A549 (cell line): ENCODE measurements around the gene CLEC1A.

Experiments used
- ELK1 ChIP-seq: fragments of 150-350 bp; IDR thresholded peaks from 2 replicates; pipeline ENCODE4 v1.6.1; 2014; ENCODE audit warnings: low read depth, mild to moderate bottlenecking, low read length
- EP300 ChIP-seq, 2 experiments: fragments of >200 bp; sonication (Bioruptor Twin); formaldehyde crosslinking; IDR thresholded peaks; 2 replicates in 1 of 2; 3 replicates in 1 of 2; pipeline ENCODE4 v1.6.1; 2016 to 2017
- ESRRA ChIP-seq: fragments of 150-350 bp; IDR thresholded peaks from 2 replicates; pipeline ENCODE4 v1.6.1; 2014; ENCODE audit warnings: mild to moderate bottlenecking, low read length, borderline replicate concordance
- FOSL2 ChIP-seq, 2 experiments: fragments of 450-650 bp in 1 of 2; fragments of >200 bp in 1 of 2; sonication (Bioruptor Twin) in 1 of 2; formaldehyde crosslinking; IDR thresholded peaks; 2 replicates each; pipeline versions ENCODE4 v1.5.0 to v1.6.1; 2016 to 2020; ENCODE audit warnings: mild to moderate bottlenecking in 1 of 2, moderate library complexity in 1 of 2
- JUN ChIP-seq, 2 experiments: fragments of >200 bp; sonication (Bioruptor Twin); formaldehyde crosslinking; IDR thresholded peaks; 2 replicates in 1 of 2; 3 replicates in 1 of 2; pipeline ENCODE4 v1.6.1; 2016 to 2017
- POLR2A ChIP-seq: IDR thresholded peaks from 2 replicates; pipeline ENCODE4 v1.6.1; 2012; ENCODE audit warnings: mild to moderate bottlenecking, low read length
- ZC3H11A ChIP-seq: fragments of 450-650 bp; IDR thresholded peaks from 2 replicates; pipeline ENCODE4 v1.6.1; 2014; ENCODE audit warnings: antibody characterized with exemption, mild to moderate bottlenecking
- TF ChIP-seq, protein P1 (sequence below): fragments of >200 bp; sonication (Bioruptor Twin); formaldehyde crosslinking; IDR thresholded peaks from 3 replicates; pipeline ENCODE4 v1.5.1; 2016

- TF ChIP-seq, protein P1, sequence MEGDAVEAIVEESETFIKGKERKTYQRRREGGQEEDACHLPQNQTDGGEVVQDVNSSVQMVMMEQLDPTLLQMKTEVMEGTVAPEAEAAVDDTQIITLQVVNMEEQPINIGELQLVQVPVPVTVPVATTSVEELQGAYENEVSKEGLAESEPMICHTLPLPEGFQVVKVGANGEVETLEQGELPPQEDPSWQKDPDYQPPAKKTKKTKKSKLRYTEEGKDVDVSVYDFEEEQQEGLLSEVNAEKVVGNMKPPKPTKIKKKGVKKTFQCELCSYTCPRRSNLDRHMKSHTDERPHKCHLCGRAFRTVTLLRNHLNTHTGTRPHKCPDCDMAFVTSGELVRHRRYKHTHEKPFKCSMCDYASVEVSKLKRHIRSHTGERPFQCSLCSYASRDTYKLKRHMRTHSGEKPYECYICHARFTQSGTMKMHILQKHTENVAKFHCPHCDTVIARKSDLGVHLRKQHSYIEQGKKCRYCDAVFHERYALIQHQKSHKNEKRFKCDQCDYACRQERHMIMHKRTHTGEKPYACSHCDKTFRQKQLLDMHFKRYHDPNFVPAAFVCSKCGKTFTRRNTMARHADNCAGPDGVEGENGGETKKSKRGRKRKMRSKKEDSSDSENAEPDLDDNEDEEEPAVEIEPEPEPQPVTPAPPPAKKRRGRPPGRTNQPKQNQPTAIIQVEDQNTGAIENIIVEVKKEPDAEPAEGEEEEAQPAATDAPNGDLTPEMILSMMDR: no peak
- TF ChIP-seq ELK1 (no peak), POLR2A (no peak), FOSL2 (IDR thresholded peaks at IDR 0.05) (no peak), FOSL2 (CRISPR knock-in tag; IDR thresholded peaks at IDR 0.05) (no peak), ZC3H11A (no peak), ESRRA (no peak), EP300 (IDR thresholded peaks at IDR 0.05) (no peak), JUN (IDR thresholded peaks at IDR 0.05) (no peak)
Measured at GRCh38 chr12:10069099-10069498, 29.7 kb downstream of the CLEC1A start.
